IPS-18c (cell line): Measurements from ENCODE around the gene FAM20C.
"Not testable (repeated sequence)": the region's sequence is repeated elsewhere in the genome, so short reads cannot be mapped to it uniquely, and the experiment has no call there.

Experiments used
- H3K4me3 ChIP-seq: 2 replicates; pipeline ENCODE4 v1.7.0; 2013; ENCODE audit warnings: low read depth, mild to moderate bottlenecking, low read length, moderate library complexity; ENCODE audit not compliant: insufficient read depth
- H3K9me3 ChIP-seq: one replicate; pipeline ENCODE4 v1.6.1; 2013; ENCODE audit warnings: mild to moderate bottlenecking, low read length, moderate library complexity; ENCODE audit not compliant: control insufficient read depth, insufficient read depth

The FAM20C gene

DNA sequence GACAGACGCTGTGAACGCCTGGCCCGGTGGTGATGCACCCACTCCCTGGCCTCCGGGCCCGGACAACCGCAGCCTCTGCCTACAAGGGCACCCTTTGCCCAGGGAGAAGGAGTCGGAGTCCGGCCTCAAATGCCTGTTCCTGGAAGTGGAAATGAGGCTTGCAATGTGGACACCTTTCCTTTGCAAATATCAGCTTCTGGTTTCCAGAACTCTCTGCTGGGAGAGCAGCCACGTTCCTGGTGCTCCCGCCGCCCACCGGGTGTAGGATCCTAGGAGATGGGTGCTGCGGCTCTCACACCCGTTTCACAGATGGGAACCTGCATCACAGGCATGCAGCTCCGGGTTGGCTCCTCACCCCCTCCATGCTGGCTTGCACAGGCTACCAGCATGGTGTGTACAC is 100.5 kb downstream of the FAM20C start:
- peaks cover 5% of the 10 kb centered on the region for H3K9me3 ChIP-seq
- no peak overlapping the region for H3K4me3 ChIP-seq

- Histone ChIP-seq H3K4me3 (no peak overlapping the region), H3K9me3 (peaks cover 5% of the 10 kb centered on the region)
These were observed 101.5 kb downstream of the FAM20C start for GRCh38 chr7:293681-294439.

DNA sequence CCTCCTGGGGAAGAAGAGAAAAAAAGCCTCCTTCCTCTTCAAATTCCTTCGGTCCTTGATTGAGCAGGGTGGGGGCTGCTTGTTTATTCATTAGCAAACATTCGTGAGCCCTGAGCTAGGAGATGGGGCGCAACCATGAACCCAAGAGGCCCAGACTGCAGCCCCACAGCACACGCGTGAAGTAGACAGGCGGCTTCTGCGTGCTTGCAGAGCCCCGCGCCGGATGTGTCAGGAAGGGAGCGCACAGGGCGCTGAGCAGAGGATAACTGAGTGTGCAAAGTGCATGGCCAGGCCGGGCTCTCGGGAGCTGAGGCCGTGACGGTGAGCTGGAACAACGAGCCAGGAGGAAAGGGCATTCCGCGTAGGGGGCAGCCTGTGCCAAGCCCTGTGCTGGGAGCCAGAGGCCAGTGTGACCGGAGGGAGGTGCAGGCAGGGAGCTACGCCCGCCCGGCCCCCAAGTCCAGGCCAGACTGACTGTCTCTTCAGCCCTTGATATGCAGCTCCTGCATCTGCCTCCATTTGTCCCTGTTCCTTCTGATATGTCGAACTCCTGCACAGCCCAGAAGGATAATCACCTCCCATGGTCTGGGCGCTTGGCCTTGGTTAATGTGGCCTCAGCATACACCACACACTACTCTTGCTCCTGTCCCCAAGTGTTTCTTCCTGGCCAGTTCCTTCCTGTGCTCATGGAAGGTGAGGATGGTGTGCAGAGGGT is 102.2 kb downstream of the FAM20C start:
- no peak overlapping the region for H3K4me3 ChIP-seq

DNA sequence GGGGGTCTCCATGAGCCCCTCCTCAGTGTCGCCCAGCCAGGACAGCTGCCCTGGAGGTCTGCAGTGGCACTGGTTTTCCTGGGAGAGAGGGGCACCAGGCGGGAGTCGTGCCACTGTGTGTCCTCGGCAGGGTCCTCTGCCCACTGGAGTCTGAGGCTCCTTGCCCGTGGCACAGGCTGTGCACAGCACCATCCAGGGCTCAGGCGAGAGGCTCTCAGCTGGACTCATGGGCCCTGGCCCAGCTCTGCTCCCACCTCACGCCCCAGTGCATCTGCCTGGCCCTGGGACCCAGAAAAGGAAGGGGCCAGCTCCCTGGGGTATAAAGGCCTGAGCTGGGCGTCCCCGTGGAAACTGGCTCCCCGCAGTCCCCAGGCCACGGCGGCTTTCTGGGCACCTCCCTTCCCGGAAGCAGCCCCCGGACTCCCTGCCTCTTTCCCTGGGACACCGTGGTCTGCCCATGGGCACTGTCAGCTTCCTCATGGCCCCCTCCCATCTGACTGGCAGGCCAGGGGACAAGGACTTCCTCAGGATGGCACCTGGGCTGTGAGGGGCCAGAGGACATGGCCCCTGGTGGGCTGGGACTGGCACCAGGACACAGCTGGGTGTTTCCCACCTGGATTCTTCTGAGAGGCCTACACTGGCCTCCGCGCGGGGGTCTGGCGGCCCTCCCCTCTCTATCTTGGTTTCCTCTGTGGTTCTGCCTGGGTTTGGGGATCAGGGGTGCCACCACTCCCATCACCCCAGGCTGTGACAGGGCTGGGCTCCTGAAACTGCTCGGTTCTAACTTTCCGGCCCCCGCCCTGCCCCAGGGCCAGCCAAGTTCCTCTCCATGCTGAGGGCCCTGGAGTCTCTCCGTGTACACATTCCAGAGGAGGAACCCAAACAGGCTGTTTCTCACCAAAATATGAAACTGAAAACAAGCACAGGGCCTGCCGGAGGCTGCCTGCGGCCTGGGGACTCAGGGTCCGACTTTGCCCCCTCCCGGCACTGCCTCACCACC is 103.1 kb downstream of the FAM20C start:
- Histone ChIP-seq H3K4me3 (no peak overlapping the region), H3K9me3 (peaks cover 2% of the 10 kb centered on the region)

More for the DNA sequence above, 102.2 kb downstream of the FAM20C start:
- H3K9me3 ChIP-seq: peaks cover 5% of the 10 kb centered on the region

DNA sequence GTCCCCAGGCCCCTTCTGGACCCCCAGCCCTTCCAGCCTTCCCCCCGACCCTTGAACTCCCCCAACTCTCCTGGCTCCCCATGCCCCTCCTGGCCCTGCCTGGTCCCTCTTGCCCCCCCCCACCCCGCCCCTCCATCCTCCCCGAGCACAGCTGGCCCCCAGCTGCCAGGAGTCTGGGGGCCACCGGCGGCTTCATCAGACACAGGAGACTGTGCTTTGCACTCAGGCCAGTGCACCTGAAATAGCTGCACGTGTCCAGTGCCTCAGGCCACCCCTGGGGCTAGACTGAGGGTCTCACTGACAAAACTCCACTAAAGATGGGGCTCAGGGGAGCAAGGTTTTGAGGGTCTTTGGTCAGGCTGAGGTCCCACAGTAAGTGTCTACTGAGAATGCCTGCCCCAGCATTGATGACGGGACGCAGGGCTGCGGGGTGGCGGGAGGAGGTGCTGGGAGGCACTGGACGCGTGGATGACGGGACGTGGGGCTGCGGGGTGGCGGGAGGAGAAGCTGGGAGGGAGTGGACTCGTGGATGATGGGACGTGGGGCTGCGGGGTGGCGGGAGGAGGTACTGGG is 104.1 kb downstream of the FAM20C start:
- Histone ChIP-seq H3K4me3 (no peak overlapping the region), H3K9me3 (no peaks in the 10 kb centered on the region)

DNA sequence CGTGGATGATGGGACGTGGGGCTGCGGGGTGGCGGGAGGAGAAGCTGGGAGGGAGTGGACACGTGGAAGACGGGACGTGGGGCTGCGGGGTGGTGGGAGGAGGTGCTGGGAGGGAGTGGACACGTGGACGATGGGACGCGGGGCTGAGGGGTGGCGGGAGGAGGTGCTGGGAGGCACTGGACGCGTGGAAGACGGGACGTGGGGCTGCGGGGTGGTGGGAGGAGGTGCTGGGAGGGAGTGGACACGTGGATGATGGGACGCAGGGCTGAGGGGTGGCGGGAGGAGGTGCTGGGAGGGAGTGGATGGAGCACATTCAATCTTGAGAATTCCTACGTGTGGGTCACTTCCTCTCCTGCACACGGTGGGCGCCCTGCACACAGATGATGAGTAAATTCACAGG is 104.8 kb downstream of the FAM20C start:
- not testable (repeated sequence) for H3K9me3 ChIP-seq, H3K4me3 ChIP-seq

- Histone ChIP-seq H3K9me3 (peaks cover 2% of the 10 kb centered on the region), H3K4me3 (no peak overlapping the region)
These were observed 105.4 kb downstream of the FAM20C start for GRCh38 chr7:297611-298374.

- Histone ChIP-seq H3K4me3 (no peak overlapping the region), H3K9me3 (peaks cover 2% of the 10 kb centered on the region)
These were observed 106.0 kb downstream of the FAM20C start for GRCh38 chr7:298375-298702.

GRCh38 chr7:298743-299142 is 106.4 kb downstream of the FAM20C start:
- H3K4me3 ChIP-seq: no peak overlapping the region
- H3K9me3 ChIP-seq: peaks cover 2% of the 10 kb centered on the region

DNA sequence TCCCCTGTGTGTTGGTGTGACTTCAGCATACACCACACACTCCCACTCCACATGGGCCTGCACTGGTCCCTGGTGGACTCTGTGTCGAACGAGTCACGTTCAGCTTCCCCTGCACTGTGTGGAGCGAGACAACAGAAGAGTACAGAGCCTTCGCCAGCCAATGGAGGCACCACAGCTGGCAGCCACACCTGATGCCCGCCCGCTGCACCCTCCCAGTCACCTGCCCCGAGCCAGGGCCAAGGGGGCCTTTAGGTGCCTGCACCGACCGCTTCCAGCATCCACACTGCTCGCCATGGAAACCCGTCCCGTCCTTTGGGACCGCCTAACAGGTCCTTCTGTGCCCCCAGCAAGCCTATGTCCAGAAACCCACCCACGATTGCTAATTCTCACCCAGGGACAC is 106.8 kb downstream of the FAM20C start:
- H3K4me3 ChIP-seq: no peak overlapping the region

GRCh38 chr7:299628-300027 is 107.3 kb downstream of the FAM20C start:
- Histone ChIP-seq H3K4me3 (no peak overlapping the region), H3K9me3 (peaks cover 2% of the 10 kb centered on the region)

More for the DNA sequence above, 106.8 kb downstream of the FAM20C start:
- peaks cover 2% of the 10 kb centered on the region for H3K9me3 ChIP-seq

DNA sequence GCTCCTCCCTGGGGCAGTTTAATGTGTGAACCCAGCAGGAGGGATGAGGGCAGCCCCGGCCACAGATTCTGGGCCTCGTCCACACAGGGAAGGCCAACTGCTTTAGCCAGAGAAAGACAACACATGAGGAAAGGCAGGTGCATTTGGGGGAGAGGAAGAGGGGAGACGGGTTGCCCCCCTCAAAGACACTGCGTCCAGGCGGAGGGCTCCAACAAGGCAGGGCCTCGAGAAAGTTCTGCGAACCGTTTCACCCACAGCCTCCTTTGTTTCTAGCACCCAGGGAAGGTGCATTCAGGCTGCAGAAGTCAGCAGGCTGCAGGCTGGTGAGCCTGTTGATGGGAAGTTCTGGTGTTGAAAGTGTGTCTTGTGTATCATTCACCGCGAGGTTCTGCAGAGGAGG is 107.7 kb downstream of the FAM20C start:
- H3K9me3 ChIP-seq: peaks cover 2% of the 10 kb centered on the region
- H3K4me3 ChIP-seq: no peak overlapping the region

DNA sequence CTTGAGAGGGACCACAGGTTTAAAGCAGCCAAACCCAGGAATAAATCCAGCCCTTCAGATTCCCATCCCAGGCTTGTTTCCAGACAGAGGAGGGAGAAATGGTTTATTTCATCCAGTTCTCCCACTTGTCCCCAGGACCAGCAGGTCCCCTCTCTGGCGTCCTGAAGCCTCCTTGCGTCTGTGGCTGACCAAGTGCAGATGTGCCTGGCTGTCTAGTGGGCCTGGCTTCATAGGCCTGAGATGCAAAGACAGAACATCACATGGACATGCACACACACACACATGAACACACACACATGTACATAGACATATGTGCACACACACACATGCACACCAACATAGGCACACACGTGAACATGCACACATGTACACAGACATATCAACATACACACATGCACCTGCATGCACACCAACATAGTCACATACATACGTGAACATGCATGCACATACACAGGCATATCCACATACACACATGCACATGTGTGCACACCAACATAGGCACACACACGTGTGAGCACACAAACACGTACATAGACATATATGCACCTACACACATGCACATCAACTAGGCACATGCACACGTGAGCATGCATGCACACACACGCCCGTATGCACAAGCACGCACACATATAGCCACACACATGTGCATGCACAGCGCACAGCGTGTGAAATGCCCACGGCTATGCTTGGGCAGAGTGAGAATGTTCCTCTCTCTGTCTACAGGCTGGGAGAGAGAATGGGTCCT is 108.3 kb downstream of the FAM20C start:
- Histone ChIP-seq H3K4me3 (no peak overlapping the region), H3K9me3 (peaks cover 2% of the 10 kb centered on the region)

DNA sequence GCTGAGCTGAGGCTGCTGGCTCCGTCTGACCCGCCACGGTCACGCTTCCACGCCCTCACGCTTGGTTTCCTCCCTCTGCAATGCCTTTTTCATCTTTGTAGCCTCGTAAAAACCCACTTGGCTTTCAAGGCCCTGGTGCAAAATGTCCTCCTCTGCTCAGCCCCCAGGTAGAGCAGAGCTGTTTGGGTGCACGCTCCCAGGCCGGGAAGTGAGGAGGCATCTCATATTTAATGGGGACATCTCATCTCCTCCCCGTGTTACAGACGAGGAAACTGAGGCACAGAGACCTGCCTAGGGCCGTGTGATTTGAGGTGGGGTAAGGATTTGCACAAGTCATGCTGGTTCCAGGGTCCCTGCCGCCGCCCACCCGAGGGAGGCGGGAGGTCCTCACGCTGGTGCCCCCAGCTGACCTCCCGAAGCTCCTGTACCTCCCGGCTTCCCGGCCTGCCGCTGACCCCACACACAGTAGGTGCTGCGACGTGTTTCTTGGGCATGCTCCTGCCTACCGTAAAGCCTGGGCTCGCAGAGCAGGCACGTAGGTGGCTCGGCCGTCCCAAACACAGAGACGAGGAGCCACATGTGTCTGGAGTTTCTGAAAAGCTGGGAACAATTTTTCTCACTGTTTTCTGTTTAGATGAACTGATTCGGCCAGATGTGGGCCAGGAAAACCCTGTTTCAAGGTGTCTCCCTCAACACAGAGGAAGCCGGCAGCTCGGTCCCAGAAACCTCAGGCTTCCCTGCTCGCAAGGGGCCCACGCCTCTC is 109.1 kb downstream of the FAM20C start:
- H3K9me3 ChIP-seq: peaks cover 2% of the 10 kb centered on the region
- no peak overlapping the region for H3K4me3 ChIP-seq
